GM23248 (cell line): Measurements from ENCODE around the gene CTNND2. TPM values are rescaled to one million over a fixed set of nuclear protein-coding genes. Genes with fewer than 3 reads are reported as not detected.

Experiments used
- DNase-seq: peaks from one replicate; pipeline ENCODE4 v3.0.0-alpha.2; 2015
- H2AFZ ChIP-seq: fragments of 200-600 bp; sonication (generic); 2 replicates; pipeline ENCODE4 v1.6.1; 2016; ENCODE audit warnings: antibody characterized with exemption
- H3F3A ChIP-seq: fragments of 200-600 bp; sonication (generic); 2 replicates; pipeline ENCODE4 v1.6.1; 2016; ENCODE audit warnings: mild to moderate bottlenecking, antibody characterized with exemption, mixed run types; ENCODE audit not compliant: insufficient read depth
- H3K27ac ChIP-seq: fragments of 200-600 bp; sonication (generic); 2 replicates; pipeline ENCODE4 v1.5.1; 2016; ENCODE audit warnings: mild to moderate bottlenecking
- H3K27me3 ChIP-seq: fragments of 200-600 bp; sonication (generic); replicated peaks from 2 replicates; pipeline ENCODE4 v1.6.1; 2016; ENCODE audit warnings: mild to moderate bottlenecking; ENCODE audit not compliant: insufficient read depth
- H3K36me3 ChIP-seq: fragments of 200-600 bp; sonication (generic); 2 replicates; pipeline ENCODE4 v1.6.1; 2016; ENCODE audit warnings: low read depth, mild to moderate bottlenecking
- H3K4me1 ChIP-seq: fragments of 200-600 bp; sonication (generic); 2 replicates; pipeline ENCODE4 v1.6.1; 2016; ENCODE audit warnings: mild to moderate bottlenecking; ENCODE audit not compliant: insufficient read depth
- H3K4me2 ChIP-seq: fragments of 200-600 bp; sonication (generic); one replicate; pipeline ENCODE4 v1.6.1; 2016; ENCODE audit warnings: mild to moderate bottlenecking; ENCODE audit not compliant: unreplicated experiment
- H3K4me3 ChIP-seq: fragments of 200-600 bp; sonication (generic); 2 replicates; pipeline ENCODE4 v1.5.1; 2016; ENCODE audit warnings: mild to moderate bottlenecking
- H3K79me2 ChIP-seq: fragments of 200-600 bp; sonication (generic); 2 replicates; pipeline ENCODE4 v1.6.1; 2016; ENCODE audit warnings: mild to moderate bottlenecking; ENCODE audit not compliant: insufficient read depth
- H3K9ac ChIP-seq: fragments of 200-600 bp; sonication (generic); 2 replicates; pipeline ENCODE4 v1.6.1; 2016; ENCODE audit warnings: mild to moderate bottlenecking
- H3K9me2 ChIP-seq: fragments of 200-600 bp; sonication (generic); 2 replicates; pipeline ENCODE4 v1.6.1; 2016; ENCODE audit warnings: mixed run types, mild to moderate bottlenecking, moderate library complexity; ENCODE audit not compliant: insufficient read depth
- H3K9me3 ChIP-seq: fragments of 200-600 bp; sonication (generic); one replicate; pipeline ENCODE4 v1.6.1; 2017; ENCODE audit warnings: low read depth
- H4K20me1 ChIP-seq: fragments of 200-600 bp; sonication (generic); 2 replicates; pipeline ENCODE4 v1.6.0; 2016; ENCODE audit not compliant: insufficient read depth
- EZH2 ChIP-seq: fragments of 200-600 bp; sonication (generic); IDR thresholded peaks from 2 replicates; pipeline ENCODE4 v1.6.1; 2018; ENCODE audit warnings: antibody characterized with exemption, mild to moderate bottlenecking; ENCODE audit not compliant: insufficient read depth, poor library complexity, severe bottlenecking
- EZH2phosphoT487 ChIP-seq: fragments of 200-600 bp; sonication (generic); IDR thresholded peaks from 2 replicates; pipeline ENCODE4 v1.6.1; 2018; ENCODE audit warnings: antibody characterized with exemption, moderate library complexity, mild to moderate bottlenecking, low read depth; ENCODE audit not compliant: insufficient read depth
- WGBS, 2 experiments: methylation state at CpG; one replicate each; pipeline ENCODE4 v1.1.6; 2015 to 2017; ENCODE audit warnings: low lambda C conversion rate in 2 of 2, low coverage in 1 of 2; ENCODE audit errors: missing lambda C conversion rate in 2 of 2; 5-methylcytosine and 5-hydroxymethylcytosine counted together
- in situ Hi-C: fragments of 300-500 bp; cut with MboI; formaldehyde crosslinking; loops from 2 replicates; pipeline ENCODE4 v1.15.0; 2020
- polyA plus RNA-seq: library from polyadenylated mRNA; unstranded; fragments of >200 nt; fragmentation: Nextera tagmentation; extraction: Ambion mirVana; gene quantifications from 2 replicates; pipeline ENCODE4 v1.2.1, GENCODE V29; 2016
- total RNA-seq: library from RNA; depleted of rRNA; stranded (reverse); fragments of >200 nt; shearing (Covaris generic); gene quantifications from 2 replicates; pipeline ENCODE4 v1.2.3, GENCODE V29; 2014

Gene CTNND2
- total and polyA plus RNA-seq, 2 experiments from 2014 or later = not detected

GRCh38 chr5:11177999-11178711 is 726.1 kb downstream of the CTNND2 start:
- Histone ChIP-seq H3K9me3 (no peaks in the 10 kb centered on the region), H3K27me3 (no peaks in the 10 kb centered on the region), H4K20me1 (no peaks in the 10 kb centered on the region), H3K9me2 (no peaks in the 10 kb centered on the region), H3K4me1 (no peaks in the 10 kb centered on the region), H3K4me2 (no peak overlapping the region), H3K9ac (no peak overlapping the region), H3K79me2 (no peaks in the 10 kb centered on the region), H2AFZ (no peak overlapping the region), H3K27ac (no peak overlapping the region), H3F3A (no peaks in the 10 kb centered on the region), H3K4me3 (no peak overlapping the region), H3K36me3 (no peaks in the 10 kb centered on the region)
- no peak for TF ChIP-seq EZH2
- TF ChIP-seq EZH2phosphoT487 = no peak
- in situ Hi-C loops = loop anchor here (25.0 kb wide), 1 partner anchor 491 kb away; no protein-coding TSS in a partner anchor
- peak; percentile 10 for DNase-seq
- WGBS, 2 experiments = 35 to 52% methylated on average over 2 of the region's 2 CpGs

DNA sequence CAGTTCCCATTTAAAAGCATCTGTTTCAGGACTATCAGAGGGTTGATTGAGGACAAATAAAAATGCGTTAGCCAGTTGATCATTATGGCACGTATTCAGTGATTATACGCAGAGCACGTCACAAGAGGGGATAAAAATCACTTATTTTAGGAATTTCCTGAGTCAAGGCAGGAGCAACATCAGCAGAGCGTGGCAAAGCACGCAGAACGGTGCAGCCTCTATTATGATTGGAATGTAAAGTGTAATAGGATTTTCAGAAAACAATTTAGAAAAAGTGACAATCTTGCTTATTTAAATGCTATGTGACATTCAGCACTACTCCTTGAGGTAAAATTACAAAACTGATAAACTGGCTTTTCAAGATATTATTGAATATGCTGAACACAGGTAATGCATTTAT is 729.7 kb downstream of the CTNND2 start:
- H3F3A ChIP-seq = no peaks in the 10 kb centered on the region
- no peak overlapping the region for H3K4me2 ChIP-seq
- H3K79me2 ChIP-seq = no peaks in the 10 kb centered on the region
- no peak for DNase-seq
- no peaks in the 10 kb centered on the region for H3K9me3 ChIP-seq
- H2AFZ ChIP-seq = no peak overlapping the region
- no peak for TF ChIP-seq EZH2phosphoT487
- TF ChIP-seq EZH2 = no peak
- H3K27me3 ChIP-seq = no peaks in the 10 kb centered on the region
- in situ Hi-C loops = no loop called here
- H3K4me3 ChIP-seq = no peak overlapping the region
- no peaks in the 10 kb centered on the region for H3K9me2 ChIP-seq
- no peak overlapping the region for H3K27ac ChIP-seq
- H4K20me1 ChIP-seq = no peaks in the 10 kb centered on the region
- WGBS, 2 experiments = 15 to 19% methylated on average over 7 of the region's 7 CpGs
- H3K9ac ChIP-seq = no peak overlapping the region
- H3K4me1 ChIP-seq = no peaks in the 10 kb centered on the region
- no peaks in the 10 kb centered on the region for H3K36me3 ChIP-seq

DNA sequence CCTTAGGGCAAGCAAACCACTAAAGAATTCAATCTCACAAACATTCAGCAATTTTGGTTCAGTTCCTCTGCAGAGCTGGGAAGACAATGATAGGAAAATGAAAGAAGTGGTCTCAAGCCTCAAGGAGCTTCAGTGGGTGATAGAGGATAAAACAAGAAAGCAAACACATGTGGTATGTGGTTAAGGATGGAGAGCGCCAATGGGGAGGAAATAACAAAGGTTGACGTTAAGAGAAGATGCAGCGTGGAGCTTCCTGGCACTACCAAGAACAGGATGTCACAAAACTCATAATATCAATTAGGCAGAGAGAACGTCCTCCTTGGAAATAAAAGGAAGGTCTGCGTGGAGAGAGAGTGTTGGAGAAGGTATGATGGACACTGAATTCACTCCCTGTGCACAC is 731.8 kb downstream of the CTNND2 start:
- in situ Hi-C loops = no loop called here
- 38 to 40% methylated on average over 5 of the region's 5 CpGs for WGBS, 2 experiments
- Histone ChIP-seq H3K36me3 (no peaks in the 10 kb centered on the region), H3K4me3 (no peak overlapping the region), H3K79me2 (no peaks in the 10 kb centered on the region), H3K4me1 (no peaks in the 10 kb centered on the region), H4K20me1 (no peaks in the 10 kb centered on the region), H3K4me2 (no peak overlapping the region), H3K9ac (no peak overlapping the region), H2AFZ (no peak overlapping the region), H3F3A (no peaks in the 10 kb centered on the region), H3K27ac (no peak overlapping the region), H3K9me3 (no peaks in the 10 kb centered on the region), H3K27me3 (no peaks in the 10 kb centered on the region), H3K9me2 (no peaks in the 10 kb centered on the region)
- TF ChIP-seq EZH2phosphoT487 = no peak
- DNase-seq = no peak

GRCh38 chr5:11171236-11171635 is 733.0 kb downstream of the CTNND2 start:
- in situ Hi-C loops = no loop called here
- Histone ChIP-seq H3F3A (no peaks in the 10 kb centered on the region), H3K4me1 (no peaks in the 10 kb centered on the region), H3K9me2 (no peaks in the 10 kb centered on the region), H3K36me3 (no peaks in the 10 kb centered on the region), H4K20me1 (no peaks in the 10 kb centered on the region), H3K9me3 (no peaks in the 10 kb centered on the region), H3K27ac (no peak overlapping the region), H3K4me2 (no peak overlapping the region), H2AFZ (no peak overlapping the region), H3K79me2 (no peaks in the 10 kb centered on the region), H3K27me3 (no peaks in the 10 kb centered on the region), H3K9ac (no peak overlapping the region), H3K4me3 (no peak overlapping the region)
- 6 to 16% methylated on average over 1 of the region's 1 CpG for WGBS, 2 experiments
- DNase-seq = no peak
- TF ChIP-seq EZH2phosphoT487 (no peak), EZH2 (no peak)
